GM19455 (cell line): ENCODE data around the gene MACROD2.
A peak's percentile ranks its signal among the peaks of the same experiment; 100 is the strongest.

Experiments used
- ATAC-seq: cut with Tn5 transposase; IDR thresholded peaks from one replicate; pipeline ENCODE4 v1.9.1; 2021; ENCODE audit not compliant: unreplicated experiment

MACROD2 gene

GRCh38 chr20:14332866-14333265 is 337.6 kb downstream of the MACROD2 start:
- no peak for ATAC-seq

GRCh38 chr20:14333721-14334120 is 338.4 kb downstream of the MACROD2 start:
- no peak for ATAC-seq

- ATAC-seq = no peak
Observed at GRCh38 chr20:14334306-14334930, 339.1 kb downstream of the MACROD2 start.

GRCh38 chr20:14335052-14335451 is 339.7 kb downstream of the MACROD2 start:
- no peak for ATAC-seq

GRCh38 chr20:14336686-14337085 is 341.4 kb downstream of the MACROD2 start:
- no peak for ATAC-seq

- ATAC-seq = peak; percentile 95
Observed at GRCh38 chr20:14337400-14338171, 342.3 kb downstream of the MACROD2 start, which contains the start of gene FLRT3. Gene FLRT3, minus strand, starts transcription at chr20:14337612. Its CDS starts 10,106 bp downstream, at chr20:14327506.

- no peak for ATAC-seq
Observed at GRCh38 chr20:14341801-14342200, 346.5 kb downstream of the MACROD2 start.

GRCh38 chr20:14342918-14343317 is 347.6 kb downstream of the MACROD2 start:
- no peak for ATAC-seq

GRCh38 chr20:14343491-14344065 is 348.3 kb downstream of the MACROD2 start:
- no peak for ATAC-seq

GRCh38 chr20:14344746-14345145 is 349.4 kb downstream of the MACROD2 start:
- no peak for ATAC-seq

GRCh38 chr20:14355791-14356190 is 360.5 kb downstream of the MACROD2 start:
- no peak for ATAC-seq

- ATAC-seq = no peak
Observed at GRCh38 chr20:14360416-14360815, 365.1 kb downstream of the MACROD2 start.

GRCh38 chr20:14361509-14362345 is 366.4 kb downstream of the MACROD2 start:
- no peak for ATAC-seq

GRCh38 chr20:14374196-14374595 is 378.9 kb downstream of the MACROD2 start:
- no peak for ATAC-seq

- ATAC-seq = no peak
Observed at GRCh38 chr20:14375416-14375985, 380.2 kb downstream of the MACROD2 start.

- ATAC-seq = no peak
Observed at GRCh38 chr20:14378326-14378725, 383.0 kb downstream of the MACROD2 start.

- ATAC-seq = no peak
Observed at GRCh38 chr20:14383335-14383734, 388.0 kb downstream of the MACROD2 start.

GRCh38 chr20:14384416-14385175 is 389.3 kb downstream of the MACROD2 start:
- no peak for ATAC-seq

- ATAC-seq = no peak
Observed at GRCh38 chr20:14385176-14385740, 389.9 kb downstream of the MACROD2 start.

GRCh38 chr20:14386726-14387125 is 391.4 kb downstream of the MACROD2 start:
- ATAC-seq = no peak
